OCI-LY3 (cell line): ENCODE measurements around the gene EGR2.

Source experiments
- H2AFZ ChIP-seq: fragments of 200-600, 300-600 bp; shearing (Covaris generic); 2 replicates; pipeline ENCODE4 v1.6.0; 2014; ENCODE audit warnings: antibody characterized with exemption, low read depth, low read length
- H3K27ac ChIP-seq: fragments of 200-600, 300-600 bp; sonication (generic); 2 replicates; pipeline ENCODE4 v1.5.1; 2014; ENCODE audit warnings: mild to moderate bottlenecking, low read length, moderate library complexity, mixed read lengths
- H3K27me3 ChIP-seq: fragments of 200-600, 300-600 bp; sonication (generic); 2 replicates; pipeline ENCODE4 v1.6.1; 2014; ENCODE audit warnings: low read depth, low read length, mixed read lengths
- H3K36me3 ChIP-seq: fragments of 200-600, 300-600 bp; sonication (generic); replicated peaks from 2 replicates; pipeline ENCODE3; 2014; ENCODE audit warnings: low read depth, low read length, mixed read lengths
- H3K4me1 ChIP-seq: fragments of 300-600, 200-600 bp; sonication (generic); 2 replicates; pipeline ENCODE4 v1.6.1; 2014; ENCODE audit warnings: low read length, mixed read lengths
- H3K4me2 ChIP-seq: fragments of 200-600, 300-600 bp; sonication (generic); 2 replicates; pipeline ENCODE4 v1.6.1; 2014; ENCODE audit warnings: low read length, mixed read lengths
- H3K4me3 ChIP-seq: fragments of 300-600, 200-600 bp; sonication (generic); 2 replicates; pipeline ENCODE4 v1.5.1; 2014; ENCODE audit warnings: antibody characterized with exemption, mild to moderate bottlenecking, low read length, moderate library complexity
- H3K79me2 ChIP-seq: fragments of 300-600, 200-600 bp; shearing (Covaris generic); 2 replicates; pipeline ENCODE4 v1.6.1; 2014; ENCODE audit warnings: mild to moderate bottlenecking, low read length, mixed read lengths
- H3K9ac ChIP-seq: fragments of 300-600, 200-600 bp; shearing (Covaris generic); 2 replicates; pipeline ENCODE4 v1.6.0; 2014; ENCODE audit warnings: mild to moderate bottlenecking, low read length, moderate library complexity
- H3K9me3 ChIP-seq: fragments of 200-600, 300-600 bp; shearing (Covaris generic); 2 replicates; pipeline ENCODE4 v1.6.1; 2014; ENCODE audit warnings: low read length, mixed read lengths; ENCODE audit not compliant: insufficient read depth
- H4K20me1 ChIP-seq: fragments of 200-600, 300-600 bp; sonication (generic); 2 replicates; pipeline ENCODE4 v1.6.1; 2016; ENCODE audit warnings: low read length, mixed read lengths; ENCODE audit not compliant: insufficient read depth
- EZH2phosphoT487 ChIP-seq: fragments of 200-600 bp; shearing (Covaris generic); IDR thresholded peaks from 2 replicates; pipeline ENCODE4 v1.6.1; 2018; ENCODE audit warnings: antibody characterized with exemption, mixed run types, low read depth
- TF ChIP-seq, protein P1 (sequence below): fragments of 200-600, 300-600 bp; sonication (generic); IDR thresholded peaks from 2 replicates; pipeline ENCODE4 v1.5.1; 2014; ENCODE audit warnings: antibody characterized with exemption, low read length, low read depth

Gene EGR2

DNA sequence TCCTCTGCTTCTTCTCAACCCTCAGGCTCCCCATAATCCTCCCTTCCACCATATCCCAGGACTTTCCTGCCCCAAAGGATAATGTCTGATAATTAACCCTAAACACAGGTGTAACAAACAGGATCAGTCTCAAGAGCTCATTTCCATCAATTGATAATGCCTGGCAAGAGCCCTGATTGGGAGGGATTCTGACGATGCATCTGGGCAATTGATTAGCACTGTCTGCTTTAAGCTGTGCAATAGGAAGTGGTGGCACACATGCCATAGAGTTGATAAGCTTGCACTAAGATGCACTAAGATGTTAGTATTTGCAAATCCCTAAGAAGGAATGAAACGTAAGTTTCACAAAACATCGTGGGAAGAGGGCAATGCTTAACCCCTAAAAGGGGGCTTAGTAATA is 27.4 kb upstream of the EGR2 start:
- no peak overlapping the region for H3K4me2 ChIP-seq
- no peak overlapping the region for H3K9ac ChIP-seq
- no peaks in the 10 kb centered on the region for H4K20me1 ChIP-seq
- H3K9me3 ChIP-seq: no peaks in the 10 kb centered on the region
- no peak for TF ChIP-seq EZH2phosphoT487
- TF ChIP-seq, protein P1, sequence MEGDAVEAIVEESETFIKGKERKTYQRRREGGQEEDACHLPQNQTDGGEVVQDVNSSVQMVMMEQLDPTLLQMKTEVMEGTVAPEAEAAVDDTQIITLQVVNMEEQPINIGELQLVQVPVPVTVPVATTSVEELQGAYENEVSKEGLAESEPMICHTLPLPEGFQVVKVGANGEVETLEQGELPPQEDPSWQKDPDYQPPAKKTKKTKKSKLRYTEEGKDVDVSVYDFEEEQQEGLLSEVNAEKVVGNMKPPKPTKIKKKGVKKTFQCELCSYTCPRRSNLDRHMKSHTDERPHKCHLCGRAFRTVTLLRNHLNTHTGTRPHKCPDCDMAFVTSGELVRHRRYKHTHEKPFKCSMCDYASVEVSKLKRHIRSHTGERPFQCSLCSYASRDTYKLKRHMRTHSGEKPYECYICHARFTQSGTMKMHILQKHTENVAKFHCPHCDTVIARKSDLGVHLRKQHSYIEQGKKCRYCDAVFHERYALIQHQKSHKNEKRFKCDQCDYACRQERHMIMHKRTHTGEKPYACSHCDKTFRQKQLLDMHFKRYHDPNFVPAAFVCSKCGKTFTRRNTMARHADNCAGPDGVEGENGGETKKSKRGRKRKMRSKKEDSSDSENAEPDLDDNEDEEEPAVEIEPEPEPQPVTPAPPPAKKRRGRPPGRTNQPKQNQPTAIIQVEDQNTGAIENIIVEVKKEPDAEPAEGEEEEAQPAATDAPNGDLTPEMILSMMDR: no peak
- H2AFZ ChIP-seq: no peak overlapping the region
- H3K36me3 ChIP-seq: no peaks in the 10 kb centered on the region
- no peak overlapping the region for H3K27ac ChIP-seq
- no peaks in the 10 kb centered on the region for H3K27me3 ChIP-seq
- peaks cover 16% of the 10 kb centered on the region for H3K4me1 ChIP-seq
- no peaks in the 10 kb centered on the region for H3K79me2 ChIP-seq
- H3K4me3 ChIP-seq: no peak overlapping the region

DNA sequence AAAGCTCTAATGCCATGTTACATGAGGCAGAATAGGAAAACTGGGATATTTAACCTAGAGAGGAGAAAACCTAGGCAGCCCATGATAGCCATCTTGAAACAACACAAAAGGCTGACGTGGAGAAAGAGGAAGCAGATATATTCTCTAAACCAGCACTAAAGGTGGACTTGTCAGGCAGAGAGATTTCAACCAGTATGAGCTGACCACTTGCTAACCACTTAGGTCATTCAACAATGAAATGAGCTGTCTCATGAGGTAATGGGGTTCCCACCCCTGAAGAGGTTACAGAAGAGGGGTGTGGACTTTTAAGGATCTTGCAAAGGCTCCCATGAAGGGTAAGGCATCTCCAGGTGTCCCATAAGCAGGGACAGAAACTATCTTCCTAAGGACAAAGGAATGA is 26.8 kb upstream of the EGR2 start:
- no peaks in the 10 kb centered on the region for H3K79me2 ChIP-seq
- TF ChIP-seq EZH2phosphoT487: no peak
- TF ChIP-seq, protein P1: no peak
- H3K9me3 ChIP-seq: no peaks in the 10 kb centered on the region
- peaks cover 16% of the 10 kb centered on the region for H3K4me1 ChIP-seq
- H3K9ac ChIP-seq: no peak overlapping the region
- H2AFZ ChIP-seq: no peak overlapping the region
- no peak overlapping the region for H3K4me2 ChIP-seq
- H3K36me3 ChIP-seq: no peaks in the 10 kb centered on the region
- H3K4me3 ChIP-seq: no peak overlapping the region
- no peaks in the 10 kb centered on the region for H3K27me3 ChIP-seq
- no peaks in the 10 kb centered on the region for H4K20me1 ChIP-seq
- no peak overlapping the region for H3K27ac ChIP-seq

DNA sequence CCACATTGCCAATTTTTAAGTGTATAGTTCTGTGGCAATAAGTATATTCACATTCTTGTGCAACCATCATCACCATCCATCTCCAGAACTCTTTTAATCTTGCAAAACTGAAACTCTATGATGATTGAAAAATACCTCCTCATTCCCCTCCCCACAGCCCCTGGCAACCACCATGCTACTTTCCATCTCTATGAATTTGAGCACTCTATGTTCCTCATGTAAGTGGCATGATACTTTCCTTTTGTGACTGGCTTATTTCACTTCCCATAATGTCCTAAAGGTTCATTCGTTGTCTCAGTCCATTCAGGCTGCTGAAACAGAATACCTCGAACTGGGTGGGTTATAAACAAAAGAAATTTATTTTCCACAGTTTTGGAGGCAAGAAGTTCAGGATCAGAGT is 23.4 kb upstream of the EGR2 start:
- peak overlapping the region; percentile 53 for H3K4me2 ChIP-seq
- no peaks in the 10 kb centered on the region for H4K20me1 ChIP-seq
- peak overlapping the region; percentile 21; the same call in 1 of the 2 replicates for H3K4me3 ChIP-seq
- H3K4me1 ChIP-seq: peaks cover 14% of the 10 kb centered on the region
- no peaks in the 10 kb centered on the region for H3K27me3 ChIP-seq
- H3K9ac ChIP-seq: no peak overlapping the region
- no peaks in the 10 kb centered on the region for H3K36me3 ChIP-seq
- no peak for TF ChIP-seq EZH2phosphoT487
- TF ChIP-seq, protein P1: no peak
- no peak overlapping the region for H2AFZ ChIP-seq
- no peaks in the 10 kb centered on the region for H3K79me2 ChIP-seq
- no peaks in the 10 kb centered on the region for H3K9me3 ChIP-seq
- H3K27ac ChIP-seq: no peak overlapping the region

DNA sequence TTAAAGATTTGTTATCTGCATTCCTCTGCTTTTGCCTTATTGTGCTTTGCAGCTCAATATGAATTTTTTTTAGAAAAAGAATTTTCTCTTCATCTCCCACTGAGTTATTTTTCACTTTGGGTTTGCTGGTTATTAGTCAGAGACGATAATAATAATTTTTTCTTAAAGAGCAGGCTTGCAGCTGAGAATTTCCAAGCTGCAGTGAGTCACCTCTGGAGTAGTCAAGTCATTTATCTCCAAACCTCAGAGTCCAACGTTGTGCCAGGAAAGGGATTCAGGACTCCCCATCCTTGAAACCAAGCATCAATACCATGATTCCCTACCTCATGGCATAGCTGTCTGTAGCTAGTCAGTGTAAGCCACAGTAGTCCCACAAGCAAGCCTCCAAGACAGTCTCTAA is 15.2 kb upstream of the EGR2 start:
- no peaks in the 10 kb centered on the region for H3K36me3 ChIP-seq
- no peaks in the 10 kb centered on the region for H3K79me2 ChIP-seq
- H3K4me1 ChIP-seq: peaks cover 16% of the 10 kb centered on the region
- no peak overlapping the region for H3K4me3 ChIP-seq
- H3K9ac ChIP-seq: no peak overlapping the region
- no peak overlapping the region for H3K4me2 ChIP-seq
- H2AFZ ChIP-seq: no peak overlapping the region
- no peaks in the 10 kb centered on the region for H3K27me3 ChIP-seq
- TF ChIP-seq, protein P1: no peak
- TF ChIP-seq EZH2phosphoT487: no peak
- no peak overlapping the region for H3K27ac ChIP-seq
- no peaks in the 10 kb centered on the region for H3K9me3 ChIP-seq
- H4K20me1 ChIP-seq: no peaks in the 10 kb centered on the region
